Jurkat, Clone E6-1 (cell line): ENCODE data around the gene DTX3L.
"Not testable (repeated sequence)": the region's sequence is repeated elsewhere in the genome, so short reads cannot be mapped to it uniquely, and the experiment has no call there.

Experiments
- DNase-seq: peaks from one replicate; pipeline ENCODE4 v3.0.0-alpha.2; 2011; ENCODE audit warnings: low read depth, low spot score
- H3K4me3 ChIP-seq: 2 replicates; pipeline ENCODE4 v1.5.1; 2011; ENCODE audit warnings: mild to moderate bottlenecking, low read length, control low read depth, moderate library complexity

The DTX3L gene

DNA sequence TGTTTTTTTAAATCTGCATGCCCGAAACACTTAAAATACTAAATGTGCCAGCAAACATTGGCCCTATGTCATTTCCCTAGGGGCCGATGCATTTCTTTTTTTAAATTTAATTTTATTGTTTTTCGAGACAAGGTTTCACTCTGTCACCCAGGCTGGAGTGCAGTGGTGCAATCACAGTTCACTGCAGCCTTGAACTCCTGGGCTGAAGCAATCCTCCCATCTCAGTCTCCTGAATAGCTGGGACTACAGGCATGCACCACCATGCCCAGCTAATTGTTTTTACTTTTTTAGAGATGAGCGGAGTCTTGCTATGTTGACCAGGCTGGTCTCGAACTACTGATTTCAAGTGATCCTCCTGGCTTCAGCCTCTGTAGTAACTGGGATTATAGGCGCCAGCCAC, 5.5 kb upstream of the DTX3L start:
- DNase-seq, result no peak
- no peak overlapping the region for H3K4me3 ChIP-seq

DNA sequence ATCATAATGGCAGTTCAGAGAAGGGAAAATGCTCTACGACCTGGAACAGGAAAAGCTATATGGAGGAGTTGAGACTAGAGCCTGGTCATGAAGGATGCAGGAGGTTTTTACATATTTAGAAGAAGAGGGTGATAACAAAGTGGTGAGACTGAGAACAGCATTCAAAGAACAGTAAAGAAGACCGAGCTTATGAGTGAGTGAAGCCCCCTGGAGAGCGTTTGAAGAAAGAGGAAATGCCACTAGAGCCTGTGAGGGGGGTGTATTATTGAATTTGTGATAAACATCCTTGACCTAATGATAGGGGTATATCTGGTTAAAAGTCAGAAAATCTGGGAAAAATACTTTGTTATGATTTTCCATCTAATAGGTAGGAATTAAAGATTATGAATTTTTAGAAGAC, 4.2 kb upstream of the DTX3L start:
- H3K4me3 ChIP-seq, result no peak overlapping the region
- no peak for DNase-seq

DNA sequence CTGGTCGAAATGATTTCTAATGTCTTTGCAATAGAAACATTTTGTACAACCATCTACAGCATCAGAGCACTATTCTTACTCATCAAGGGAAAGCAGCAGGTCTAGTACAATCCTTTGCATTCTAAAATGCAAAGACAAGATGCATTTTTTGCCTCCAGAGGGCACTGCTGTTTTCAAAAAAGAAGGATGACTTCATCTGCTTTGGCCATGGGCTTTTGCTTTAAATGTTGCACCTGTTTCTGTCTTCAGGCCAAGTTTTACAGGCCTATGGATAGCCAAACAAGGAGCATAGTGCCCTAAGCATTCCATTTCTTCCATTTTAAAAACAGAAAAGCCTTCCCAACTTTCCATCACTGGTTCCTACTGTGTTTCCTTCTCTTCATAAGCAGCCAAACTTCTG, 3.5 kb upstream of the DTX3L start:
- peak; percentile 66 for DNase-seq
- H3K4me3 ChIP-seq, result no peak overlapping the region

DNA sequence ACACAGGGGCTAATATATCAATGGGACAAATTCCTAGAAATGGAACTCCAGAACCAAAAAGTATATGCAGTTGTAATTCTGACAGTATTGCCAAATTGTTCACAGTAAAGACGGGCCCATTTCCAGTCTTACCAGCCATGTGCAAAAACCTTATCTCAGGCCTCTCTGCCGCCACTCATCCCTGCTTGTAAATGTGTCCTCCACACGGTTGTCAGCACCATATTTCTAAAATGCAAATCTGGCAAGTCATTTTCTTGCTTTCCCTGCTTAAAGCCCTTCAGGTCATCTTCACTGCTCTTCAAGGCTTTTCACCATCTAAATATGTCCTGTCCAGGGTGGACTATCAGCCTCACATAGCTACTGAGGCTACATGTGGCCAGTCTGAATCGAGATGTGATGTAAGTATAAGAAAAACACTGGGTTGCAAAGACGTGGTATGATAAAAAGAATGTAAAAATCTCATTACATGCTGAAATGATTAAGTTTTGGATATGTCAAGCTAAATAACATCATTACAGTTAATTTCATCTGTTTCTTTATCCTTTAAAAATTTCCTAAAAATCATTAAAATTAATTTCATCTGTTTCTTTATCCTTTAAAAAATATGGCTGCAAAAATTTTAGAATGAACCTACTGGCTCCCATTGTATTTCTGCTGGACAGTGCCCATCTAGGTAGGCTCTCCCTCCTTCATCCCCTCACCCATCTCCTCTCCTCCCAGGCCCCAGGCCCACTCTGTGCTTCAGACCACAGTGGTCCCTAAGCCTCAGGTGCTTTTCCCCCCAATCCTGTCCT, 1.0 kb upstream of the DTX3L start:
- H3K4me3 ChIP-seq, result peak overlapping the region; percentile 74
- no peak for DNase-seq

DNA sequence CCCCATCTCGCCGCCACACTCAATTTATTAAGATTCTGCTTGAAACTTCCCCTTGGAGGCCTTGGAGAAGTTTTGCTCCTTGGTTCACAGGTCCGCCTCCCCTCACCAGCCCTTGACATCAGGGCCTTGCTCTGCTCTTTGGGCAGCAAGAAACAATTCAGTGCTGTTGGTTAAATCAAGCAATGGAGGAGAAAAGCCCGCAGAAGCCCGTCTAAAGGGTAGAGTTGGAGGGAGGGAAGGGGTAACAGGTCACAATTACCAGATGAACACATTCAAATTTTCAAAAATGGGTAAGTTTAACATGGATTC, 467 bp upstream of the DTX3L start:
- DNase-seq, result no peak
- H3K4me3 ChIP-seq, result peak overlapping the region; percentile 74

DNA sequence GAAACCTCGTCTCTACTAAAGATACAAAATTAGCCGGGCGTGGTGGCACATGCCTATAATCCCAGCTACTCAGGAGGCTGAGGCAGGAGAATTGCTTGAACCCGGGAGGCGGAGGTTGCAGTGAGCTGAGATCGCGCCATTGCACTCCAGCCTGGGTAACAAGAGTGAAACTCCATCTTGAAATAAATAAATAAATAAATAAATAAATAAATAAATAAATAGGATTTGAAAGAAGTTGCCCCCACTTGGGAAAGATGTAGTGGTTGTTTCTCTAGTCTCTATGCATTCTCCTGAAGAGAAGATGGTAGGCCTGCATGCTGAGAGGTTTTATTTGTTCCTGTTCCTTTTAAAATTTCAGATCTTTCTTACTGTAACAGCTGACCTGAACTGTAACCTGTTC, 4.0 kb downstream of the DTX3L start:
- not testable (repeated sequence) for H3K4me3 ChIP-seq

DNA sequence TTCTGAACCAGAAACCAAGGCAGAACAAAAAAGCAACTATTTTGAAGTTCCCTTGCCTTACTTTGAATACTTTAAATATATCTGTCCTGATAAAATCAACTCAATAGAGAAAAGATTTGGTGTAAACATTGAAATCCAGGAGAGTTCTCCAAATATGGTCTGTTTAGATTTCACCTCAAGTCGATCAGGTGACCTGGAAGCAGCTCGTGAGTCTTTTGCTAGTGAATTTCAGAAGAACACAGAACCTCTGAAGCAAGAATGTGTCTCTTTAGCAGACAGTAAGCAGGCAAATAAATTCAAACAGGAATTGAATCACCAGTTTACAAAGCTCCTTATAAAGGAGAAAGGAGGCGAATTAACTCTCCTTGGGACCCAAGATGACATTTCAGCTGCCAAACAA, 4.6 kb downstream of the DTX3L start:
- DNase-seq, result no peak
- H3K4me3 ChIP-seq, result no peak overlapping the region

More for the DNA sequence above, 4.0 kb downstream of the DTX3L start:
- not testable (repeated sequence) for DNase-seq

DNA sequence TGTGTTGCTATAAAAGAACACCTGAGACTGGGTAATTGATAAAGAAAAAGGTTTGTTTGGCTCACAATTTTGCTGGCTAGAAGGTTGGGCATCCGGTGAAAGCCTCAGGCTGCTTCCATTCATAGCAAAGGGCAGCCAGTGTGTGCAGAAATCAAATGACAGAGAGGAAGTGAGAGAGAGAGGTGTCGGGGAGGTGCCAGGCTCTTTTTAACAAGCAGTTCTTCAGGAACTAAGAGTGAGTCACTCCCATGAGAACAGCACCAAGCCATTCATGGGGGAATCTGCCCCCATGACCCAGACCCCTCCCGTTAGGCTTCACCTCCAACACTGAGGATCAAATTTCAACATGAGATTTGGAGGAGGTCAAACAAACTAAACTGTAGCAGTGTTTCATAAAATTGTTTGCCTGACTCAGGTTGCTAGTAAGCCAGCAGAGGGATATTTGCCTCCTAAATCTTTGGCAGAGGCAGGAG, 8.8 kb downstream of the DTX3L start:
- no peak overlapping the region for H3K4me3 ChIP-seq
- DNase-seq, result no peak

DNA sequence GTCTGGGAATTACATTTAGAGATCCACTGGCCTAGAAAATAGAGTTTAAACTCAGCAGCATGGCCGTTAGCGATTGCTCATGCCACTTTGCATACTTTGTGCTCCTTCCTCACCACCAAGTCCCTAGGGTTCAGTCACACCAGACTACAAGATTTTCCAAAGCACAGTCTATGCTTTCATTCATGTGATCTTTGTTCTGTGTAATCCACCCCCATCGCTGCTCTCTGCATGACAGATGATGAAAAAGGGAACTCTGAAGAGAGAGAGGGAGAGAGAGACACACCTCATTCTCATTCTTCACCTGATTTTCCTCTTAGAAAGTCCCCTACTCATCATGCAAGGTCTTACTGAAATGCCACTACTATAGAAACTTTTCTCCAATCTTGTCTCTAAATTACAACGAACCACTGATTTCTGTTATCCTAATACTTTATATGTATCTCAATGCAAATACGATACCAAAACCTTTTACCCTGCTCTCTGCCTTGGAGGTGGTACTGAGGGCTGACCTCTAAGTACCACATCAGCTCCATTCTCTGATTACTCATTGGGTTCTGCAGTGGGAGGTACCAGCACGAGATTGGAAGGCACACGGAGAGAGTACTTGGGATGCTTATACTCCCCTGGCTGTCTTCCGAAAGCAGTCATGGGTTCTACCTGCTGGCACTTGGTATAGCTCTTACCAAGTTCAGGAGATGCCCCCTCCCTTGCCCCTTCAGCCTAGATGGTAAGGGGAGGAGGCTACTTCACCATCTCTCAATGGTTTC, 12.2 kb downstream of the DTX3L start:
- no peak overlapping the region for H3K4me3 ChIP-seq
- no peak for DNase-seq

DNA sequence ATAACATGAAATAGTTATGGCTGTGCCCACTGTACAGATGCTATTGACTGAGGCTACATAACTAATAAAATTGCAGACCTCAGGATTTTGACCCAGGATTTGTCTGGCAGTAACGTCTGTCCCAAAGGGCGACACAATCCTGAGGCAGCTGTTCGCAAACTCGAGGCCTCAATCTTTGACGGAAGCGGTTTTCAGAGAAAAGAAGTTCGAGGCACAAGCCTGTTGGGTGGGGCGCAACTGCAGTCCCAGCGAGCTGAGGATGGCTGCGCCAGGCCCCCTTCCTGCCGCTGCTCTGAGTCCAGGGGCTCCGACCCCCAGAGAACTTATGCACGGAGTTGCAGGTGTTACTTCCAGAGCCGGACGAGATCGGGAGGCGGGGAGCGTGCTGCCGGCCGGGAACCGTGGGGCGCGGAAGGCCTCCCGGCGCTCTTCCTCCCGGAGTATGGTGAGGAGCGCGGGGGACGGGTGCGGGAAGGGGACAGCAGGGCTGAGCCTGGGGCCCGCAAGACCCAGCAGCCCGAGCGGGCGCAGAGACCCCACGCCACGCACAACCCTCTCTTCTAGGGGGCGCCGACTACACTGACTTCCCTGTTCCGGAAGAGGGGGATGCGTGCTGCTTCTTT, 13.4 kb downstream of the DTX3L start, which contains the start of gene PARP15:
TSS of gene PARP15 (plus strand) at position 242 of the 623 bp plus-strand sequence. CDS start at position 260, 18 bp downstream.
- H3K4me3 ChIP-seq, result peak within 1 kb of the TSS; percentile 57
- DNase-seq, result peak; percentile 51

DNA sequence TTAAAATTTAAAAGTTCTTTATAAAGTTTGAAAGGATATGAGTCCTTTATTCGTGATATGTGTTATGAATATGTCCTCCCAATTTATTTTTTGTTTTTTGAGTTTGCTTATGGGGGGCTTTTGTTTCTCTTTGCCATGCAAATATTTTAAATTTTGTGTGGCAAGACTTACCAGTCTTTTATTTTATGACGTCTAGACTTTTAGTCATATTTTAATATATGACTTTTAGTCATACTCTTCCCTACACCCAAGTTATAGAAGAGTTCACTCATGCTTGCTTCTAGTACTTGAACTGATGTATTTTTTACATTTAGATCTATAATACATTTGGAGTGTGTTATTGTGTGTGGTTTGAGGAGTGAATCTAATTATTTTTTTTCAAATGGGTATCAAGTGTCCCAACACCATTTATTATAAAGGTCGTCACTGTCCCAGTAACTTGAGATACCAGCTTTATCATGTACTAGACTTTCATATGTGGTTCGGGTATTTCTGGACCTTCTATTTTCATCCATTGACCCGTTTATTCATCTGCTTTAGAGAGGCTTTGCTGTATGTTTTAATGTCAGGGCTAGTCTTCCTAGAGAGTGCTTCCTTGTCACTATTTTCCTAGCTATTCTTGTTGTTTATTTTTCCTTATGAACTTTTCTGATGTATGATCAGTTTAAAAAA, 14.1 kb downstream of the DTX3L start:
- no peak for DNase-seq
- H3K4me3 ChIP-seq, result peak overlapping the region; percentile 57

DNA sequence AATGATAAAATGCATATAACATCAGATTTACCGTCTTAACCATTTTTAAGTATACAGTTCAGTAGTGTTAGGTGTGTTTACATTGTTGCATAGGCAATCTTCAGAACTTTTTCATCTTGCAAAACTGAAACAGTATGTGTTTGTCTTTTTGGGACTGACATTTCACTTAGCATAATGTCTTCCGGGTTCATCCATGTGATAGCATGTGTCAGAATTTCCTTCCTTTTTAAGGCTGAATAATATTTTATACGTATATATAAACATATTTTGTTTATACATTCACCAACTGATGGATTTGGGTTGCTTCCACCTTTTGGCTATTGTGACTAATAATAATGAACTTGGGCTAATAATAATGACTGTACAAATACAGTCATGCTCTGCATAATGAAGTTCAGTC, 16.3 kb downstream of the DTX3L start:
- DNase-seq, result no peak
- no peak overlapping the region for H3K4me3 ChIP-seq

DNA sequence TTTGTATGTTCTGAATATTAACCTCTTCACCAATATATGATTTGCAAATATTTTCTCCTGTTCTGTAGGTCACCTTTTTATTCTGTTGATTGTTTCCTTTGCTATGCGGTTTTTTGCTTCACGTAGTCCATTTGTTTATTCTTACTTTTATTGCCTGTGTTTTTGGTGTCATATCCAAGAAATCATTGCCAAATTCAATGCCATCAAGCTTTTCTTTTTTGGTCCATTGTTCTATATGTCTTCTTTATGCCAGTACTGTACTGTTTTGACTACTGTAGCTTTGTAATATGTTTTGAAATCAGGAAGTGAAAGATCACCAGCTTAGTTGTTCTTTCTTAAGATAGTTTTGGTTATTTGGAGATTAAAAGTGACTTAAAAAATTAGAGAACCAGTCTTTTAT, 17.5 kb downstream of the DTX3L start:
- DNase-seq, result no peak
- H3K4me3 ChIP-seq, result no peak overlapping the region

DNA sequence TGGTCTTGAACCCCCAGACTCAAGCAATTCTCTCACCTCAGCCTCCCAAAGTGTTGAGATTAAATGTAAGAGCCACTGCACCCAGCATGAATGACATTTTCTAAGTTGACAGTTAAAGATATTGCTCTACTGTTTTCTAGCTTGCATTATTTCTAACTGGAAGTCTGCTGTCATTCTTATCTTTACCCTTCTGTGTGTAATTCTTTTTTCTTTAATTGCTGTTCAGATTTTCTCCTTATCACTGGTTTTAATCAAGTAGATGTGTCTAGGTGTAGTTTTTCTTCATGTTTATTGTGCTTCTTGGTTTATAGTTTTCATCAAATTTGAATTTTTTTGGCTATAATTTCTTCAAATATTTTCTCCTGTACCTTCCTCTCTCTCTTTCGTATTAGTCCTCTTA, 18.3 kb downstream of the DTX3L start:
- DNase-seq, result no peak

DNA sequence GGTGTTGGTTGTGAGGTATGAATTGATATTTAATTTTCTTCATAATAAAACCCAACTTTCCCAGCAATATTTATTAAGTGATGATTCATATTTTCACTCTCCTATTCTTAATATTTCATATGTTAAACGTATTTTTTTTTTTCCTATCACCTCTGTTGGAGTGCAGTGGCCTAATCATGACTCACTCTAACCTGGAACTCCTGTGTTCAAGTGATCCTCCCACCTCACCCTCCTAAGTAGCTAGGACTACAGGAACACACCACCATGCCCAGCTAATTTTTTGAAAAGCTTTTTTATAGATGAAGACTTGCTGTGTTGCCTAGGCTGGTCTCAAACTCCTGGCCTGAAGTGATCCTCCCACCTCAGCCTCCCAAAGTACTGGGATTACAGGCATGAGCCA, 22.0 kb downstream of the DTX3L start:
- H3K4me3 ChIP-seq, result no peak overlapping the region

More for the DNA sequence above, 18.3 kb downstream of the DTX3L start:
- no peak overlapping the region for H3K4me3 ChIP-seq

DNA sequence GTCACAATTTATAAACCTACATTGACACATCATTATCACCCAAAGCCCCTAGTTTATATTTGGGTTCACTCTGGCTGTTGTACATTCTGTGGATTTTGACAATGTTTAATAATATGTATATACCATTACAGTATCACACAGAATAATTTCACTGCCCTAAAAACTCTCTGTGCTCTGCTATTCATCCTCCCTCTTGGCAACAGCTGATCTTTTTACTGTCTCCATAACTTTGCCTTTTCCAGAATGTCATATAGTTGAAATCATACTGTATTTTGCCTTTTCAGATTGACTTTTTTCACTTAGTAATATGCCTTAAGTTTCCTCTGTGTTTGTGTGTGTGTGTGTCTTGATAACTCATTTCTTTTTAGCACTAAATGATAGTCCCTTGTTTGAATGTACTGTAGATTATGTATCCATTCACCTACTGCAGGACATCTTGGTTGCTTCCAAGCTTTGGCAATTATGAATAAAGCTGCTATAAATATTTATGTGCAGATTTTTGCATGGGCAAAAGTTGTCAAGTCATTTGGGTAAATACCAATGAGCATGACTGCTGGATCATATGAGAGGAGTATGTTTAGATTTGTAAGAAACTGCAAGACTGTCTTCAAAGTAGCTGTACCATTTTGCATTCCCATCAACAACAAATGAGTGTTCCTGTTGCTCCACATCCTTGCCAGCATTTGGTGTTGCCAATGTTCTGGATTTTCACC, 22.8 kb downstream of the DTX3L start:
- DNase-seq, result no peak

More for the DNA sequence above, 22.0 kb downstream of the DTX3L start:
- DNase-seq, result no peak

DNA sequence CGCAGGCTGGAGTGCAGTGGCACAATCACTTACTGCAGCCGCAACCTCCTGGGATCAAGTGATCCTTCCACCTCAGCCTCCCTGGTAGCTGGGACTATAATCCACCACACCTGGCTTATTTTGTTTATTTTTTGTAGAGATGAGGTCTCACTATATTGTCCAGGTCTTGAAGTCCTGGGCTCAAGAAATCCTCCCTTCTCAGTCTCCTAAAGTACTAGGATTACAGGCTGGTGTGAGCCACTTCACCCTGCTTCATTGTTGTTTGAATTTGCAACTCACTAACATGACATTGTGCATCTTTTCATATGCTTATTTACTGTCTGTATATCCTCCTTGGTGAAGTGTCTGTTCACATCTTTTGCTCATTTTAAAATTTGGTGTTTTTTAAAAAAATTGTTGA, 23.4 kb downstream of the DTX3L start:
- no peak overlapping the region for H3K4me3 ChIP-seq
- DNase-seq, result no peak

More for the DNA sequence above, 22.8 kb downstream of the DTX3L start:
- no peak overlapping the region for H3K4me3 ChIP-seq

DNA sequence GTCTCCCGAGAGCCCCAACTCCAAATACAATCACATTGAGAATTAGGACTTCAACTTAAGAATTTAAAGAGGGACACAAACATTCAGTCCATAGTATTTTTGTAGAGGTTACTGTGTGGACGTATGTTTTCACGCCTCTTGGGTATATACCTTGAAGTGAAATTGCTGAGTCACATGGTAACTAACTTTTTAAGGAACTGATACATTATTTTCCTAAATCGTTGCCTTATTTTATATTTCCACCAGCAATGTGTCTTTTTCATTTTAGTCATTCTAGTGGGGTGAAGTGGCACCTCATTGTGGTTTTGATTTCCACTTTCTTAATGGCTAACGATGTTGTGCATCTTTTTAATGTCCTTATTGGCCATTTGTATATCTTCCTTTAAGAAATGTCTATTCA, 25.2 kb downstream of the DTX3L start:
- no peak overlapping the region for H3K4me3 ChIP-seq
- no peak for DNase-seq

DNA sequence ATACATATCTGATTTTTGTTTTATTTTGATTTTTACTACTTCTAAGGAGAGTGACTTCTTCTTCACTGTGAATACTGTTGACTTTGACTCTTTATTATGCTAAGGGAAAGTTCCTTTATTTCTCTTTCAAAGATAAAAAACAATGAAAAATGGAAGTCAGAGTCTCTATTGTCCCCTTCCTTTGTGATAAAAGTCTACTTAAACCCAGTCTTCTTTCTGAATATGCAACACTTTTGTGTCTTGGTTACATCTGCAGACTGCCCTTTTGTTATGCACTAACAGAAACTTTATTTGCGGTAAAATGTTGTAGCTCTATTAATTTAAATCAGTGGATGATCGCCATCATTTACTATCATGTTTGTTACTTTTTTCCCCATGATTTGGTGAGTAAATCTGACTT, 26.5 kb downstream of the DTX3L start:
- DNase-seq, result no peak
- H3K4me3 ChIP-seq, result no peak overlapping the region
